ENCODE measurements around the gene TNFSF18. TPM values are rescaled to one million over a fixed set of nuclear protein-coding genes. Genes with fewer than 3 reads are reported as not detected.

TNFSF18 gene
- polyA plus RNA-seq, 1 experiment: 8.8 TPM

DNA sequence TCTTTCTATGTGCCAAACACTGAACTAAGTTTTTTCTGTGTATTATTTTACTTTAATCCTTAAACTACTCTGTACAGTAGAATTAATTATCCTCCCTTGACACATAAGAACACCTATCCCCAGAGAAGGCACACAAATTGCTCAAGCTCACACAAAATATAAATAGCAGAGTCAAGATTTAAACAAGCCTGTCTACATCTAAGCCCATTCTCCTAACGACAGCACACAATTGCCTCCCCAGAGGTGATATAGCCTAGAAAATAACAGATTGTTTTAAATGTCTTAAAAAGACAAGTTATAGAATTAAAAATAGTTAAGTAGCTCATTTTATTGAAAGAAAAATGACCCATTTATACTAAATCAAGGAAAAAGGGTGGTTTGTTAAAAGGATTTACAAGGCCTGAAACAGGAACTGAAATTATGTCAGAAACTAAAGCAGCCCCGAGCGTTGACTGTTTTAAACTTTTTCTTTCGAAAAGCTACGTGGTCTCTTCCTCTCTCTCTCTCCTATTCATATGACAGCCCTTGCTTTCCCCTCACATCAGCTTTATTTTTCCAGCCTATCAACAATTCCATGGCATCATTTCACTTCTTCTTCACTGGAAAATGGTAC lies 30.5 kb downstream of the TNFSF18 start:
- POLR2A ChIA-PET: interaction anchor here (0.5 kb wide), 1 partner anchor 17 kb away, joined by 3 read pairs; no protein-coding TSS in a partner anchor
- Histone ChIP-seq H3K27me3 (ENCODE audit: control insufficient read depth, insufficient read depth, low read length) (no peaks in the 10 kb centered on the region), H3K4me3 (ENCODE audit: low read depth, low read length) (no peak overlapping the region), H3K36me3 (ENCODE audit: control insufficient read depth, insufficient read depth, low read length) (no peaks in the 10 kb centered on the region)
- CTCF ChIA-PET: interaction anchor here (0.9 to 1.3 kb wide), 2 partner anchors 17 to 276 kb away, joined by 3 to 4 read pairs; no protein-coding TSS in a partner anchor
- no peak for DNase-seq (ENCODE audit: low read depth)
- TF ChIP-seq, protein P1, sequence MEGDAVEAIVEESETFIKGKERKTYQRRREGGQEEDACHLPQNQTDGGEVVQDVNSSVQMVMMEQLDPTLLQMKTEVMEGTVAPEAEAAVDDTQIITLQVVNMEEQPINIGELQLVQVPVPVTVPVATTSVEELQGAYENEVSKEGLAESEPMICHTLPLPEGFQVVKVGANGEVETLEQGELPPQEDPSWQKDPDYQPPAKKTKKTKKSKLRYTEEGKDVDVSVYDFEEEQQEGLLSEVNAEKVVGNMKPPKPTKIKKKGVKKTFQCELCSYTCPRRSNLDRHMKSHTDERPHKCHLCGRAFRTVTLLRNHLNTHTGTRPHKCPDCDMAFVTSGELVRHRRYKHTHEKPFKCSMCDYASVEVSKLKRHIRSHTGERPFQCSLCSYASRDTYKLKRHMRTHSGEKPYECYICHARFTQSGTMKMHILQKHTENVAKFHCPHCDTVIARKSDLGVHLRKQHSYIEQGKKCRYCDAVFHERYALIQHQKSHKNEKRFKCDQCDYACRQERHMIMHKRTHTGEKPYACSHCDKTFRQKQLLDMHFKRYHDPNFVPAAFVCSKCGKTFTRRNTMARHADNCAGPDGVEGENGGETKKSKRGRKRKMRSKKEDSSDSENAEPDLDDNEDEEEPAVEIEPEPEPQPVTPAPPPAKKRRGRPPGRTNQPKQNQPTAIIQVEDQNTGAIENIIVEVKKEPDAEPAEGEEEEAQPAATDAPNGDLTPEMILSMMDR (IDR thresholded peaks at IDR 0.05; ENCODE audit: insufficient read depth, low read depth, low read length): no peak

DNA sequence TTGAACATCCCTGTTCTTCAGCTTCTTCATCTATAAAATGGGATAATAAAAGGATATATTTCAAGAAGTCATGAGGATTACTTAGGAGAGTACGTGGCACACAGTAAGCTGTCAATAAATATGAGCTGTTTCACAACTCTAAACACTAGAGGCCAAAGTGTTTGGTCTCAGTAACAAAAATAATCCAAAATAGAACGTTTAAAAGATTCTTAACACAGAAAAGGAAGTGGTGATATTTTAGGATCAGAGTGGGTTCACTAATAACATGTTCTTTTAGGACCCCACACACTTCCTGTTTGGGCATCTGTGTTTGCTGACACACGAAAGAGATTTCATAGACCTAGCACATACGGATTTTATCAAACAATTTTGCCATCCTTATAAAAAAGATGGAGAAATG lies 32.9 kb downstream of the TNFSF18 start:
- TF ChIP-seq, protein P1 (IDR thresholded peaks at IDR 0.05; ENCODE audit: insufficient read depth, low read depth, low read length): no peak
- Histone ChIP-seq H3K4me3 (ENCODE audit: low read depth, low read length) (no peak overlapping the region), H3K36me3 (ENCODE audit: control insufficient read depth, insufficient read depth, low read length) (no peaks in the 10 kb centered on the region), H3K27me3 (ENCODE audit: control insufficient read depth, insufficient read depth, low read length) (no peaks in the 10 kb centered on the region)
- ChIA-PET POLR2A (no interaction called here), CTCF (interaction anchor here (1.0 kb wide), 1 partner anchor 33 kb away, joined by 4 read pairs; the partner anchor contains the start of gene TNFSF18)
- no peak for DNase-seq (ENCODE audit: low read depth)

DNA sequence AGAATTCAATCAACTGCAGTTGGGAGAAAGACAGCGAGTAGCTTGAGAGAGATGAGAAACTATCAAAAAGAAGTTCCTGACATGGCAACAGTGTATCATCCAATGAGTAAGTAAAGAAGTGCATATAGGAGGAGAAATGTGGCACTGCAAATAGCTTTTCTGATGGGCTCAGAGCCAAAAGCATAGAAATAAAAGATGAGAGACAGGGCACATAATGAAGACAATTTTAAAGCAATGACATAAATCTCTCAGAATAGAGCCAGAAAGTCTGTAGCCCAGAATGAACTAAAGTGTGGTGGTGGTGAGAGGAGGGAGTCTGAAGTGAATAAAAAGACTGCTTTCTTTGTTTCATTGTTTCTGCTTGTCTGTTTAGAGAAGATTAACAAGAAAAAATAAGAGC lies 34.3 kb downstream of the TNFSF18 start:
- DNase-seq (ENCODE audit: low read depth): no peak
- Histone ChIP-seq H3K36me3 (ENCODE audit: control insufficient read depth, insufficient read depth, low read length) (no peaks in the 10 kb centered on the region), H3K27me3 (ENCODE audit: control insufficient read depth, insufficient read depth, low read length) (no peaks in the 10 kb centered on the region), H3K4me3 (ENCODE audit: low read depth, low read length) (no peak overlapping the region)
- TF ChIP-seq, protein P1 (IDR thresholded peaks at IDR 0.05; ENCODE audit: insufficient read depth, low read depth, low read length): no peak
- ChIA-PET CTCF (interaction anchor here (0.9 to 1.1 kb wide), 2 partner anchors 186 to 272 kb away, joined by 3 to 4 read pairs; no protein-coding TSS in a partner anchor), POLR2A (no interaction called here)

DNA sequence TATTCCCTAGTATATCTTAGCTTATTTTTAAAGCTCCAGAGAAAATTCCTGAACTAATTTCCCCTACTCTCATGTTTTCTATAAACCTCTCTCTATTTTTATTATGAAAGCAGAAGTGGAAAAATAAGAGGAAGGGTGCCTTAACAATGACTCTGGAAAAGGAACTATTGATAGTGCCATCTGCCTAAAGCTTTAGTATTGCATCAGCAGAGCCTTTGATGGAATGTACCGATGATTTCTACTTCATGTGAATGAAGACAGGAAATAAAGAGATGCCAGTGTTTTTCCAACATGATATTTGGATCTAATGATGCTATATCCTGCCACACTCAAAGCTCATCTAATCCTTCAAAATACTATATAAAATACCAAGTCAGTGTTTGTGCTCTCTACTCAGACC lies 35.1 kb downstream of the TNFSF18 start:
- ChIA-PET POLR2A (no interaction called here), CTCF (interaction anchor here (0.9 to 1.1 kb wide), 2 partner anchors 187 to 271 kb away, joined by 3 to 4 read pairs; no protein-coding TSS in a partner anchor)
- TF ChIP-seq, protein P1 (IDR thresholded peaks at IDR 0.05; ENCODE audit: insufficient read depth, low read depth, low read length): no peak
- Histone ChIP-seq H3K27me3 (ENCODE audit: control insufficient read depth, insufficient read depth, low read length) (no peaks in the 10 kb centered on the region), H3K36me3 (ENCODE audit: control insufficient read depth, insufficient read depth, low read length) (no peaks in the 10 kb centered on the region), H3K4me3 (ENCODE audit: low read depth, low read length) (no peak overlapping the region)
- no peak for DNase-seq (ENCODE audit: low read depth)

DNA sequence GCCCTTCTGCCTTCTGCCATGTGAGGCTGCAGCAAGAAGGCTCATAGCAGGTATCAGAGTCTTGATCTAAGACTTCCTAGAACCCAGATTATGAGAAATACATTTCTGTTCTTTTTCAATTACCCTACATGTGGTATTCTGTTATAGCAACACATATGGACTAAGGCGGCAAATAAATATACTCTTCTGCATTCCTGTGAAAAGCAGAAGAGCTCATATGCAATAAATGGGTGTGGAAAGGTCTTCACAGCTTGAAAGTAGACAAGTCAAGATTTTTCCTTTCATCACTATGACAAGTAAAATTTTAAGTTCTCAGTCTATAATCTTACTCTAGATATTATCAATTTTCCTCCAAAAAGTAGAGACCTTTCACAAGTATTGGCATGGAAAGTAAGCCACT lies 36.6 kb downstream of the TNFSF18 start:
- TF ChIP-seq, protein P1 (IDR thresholded peaks at IDR 0.05; ENCODE audit: insufficient read depth, low read depth, low read length): no peak
- no peak for DNase-seq (ENCODE audit: low read depth)
- POLR2A ChIA-PET: no interaction called here
- no peaks in the 10 kb centered on the region for H3K27me3 ChIP-seq (ENCODE audit: control insufficient read depth, insufficient read depth, low read length)
- H3K36me3 ChIP-seq (ENCODE audit: control insufficient read depth, insufficient read depth, low read length): no peaks in the 10 kb centered on the region
- H3K4me3 ChIP-seq (ENCODE audit: low read depth, low read length): no peak overlapping the region
- CTCF ChIA-PET: interaction anchor here (0.5 kb wide), 1 partner anchor 196 kb away, joined by 3 read pairs; no protein-coding TSS in a partner anchor

All from BJ (cell line).